ENCODE results near the gene DDX24.

DNA sequence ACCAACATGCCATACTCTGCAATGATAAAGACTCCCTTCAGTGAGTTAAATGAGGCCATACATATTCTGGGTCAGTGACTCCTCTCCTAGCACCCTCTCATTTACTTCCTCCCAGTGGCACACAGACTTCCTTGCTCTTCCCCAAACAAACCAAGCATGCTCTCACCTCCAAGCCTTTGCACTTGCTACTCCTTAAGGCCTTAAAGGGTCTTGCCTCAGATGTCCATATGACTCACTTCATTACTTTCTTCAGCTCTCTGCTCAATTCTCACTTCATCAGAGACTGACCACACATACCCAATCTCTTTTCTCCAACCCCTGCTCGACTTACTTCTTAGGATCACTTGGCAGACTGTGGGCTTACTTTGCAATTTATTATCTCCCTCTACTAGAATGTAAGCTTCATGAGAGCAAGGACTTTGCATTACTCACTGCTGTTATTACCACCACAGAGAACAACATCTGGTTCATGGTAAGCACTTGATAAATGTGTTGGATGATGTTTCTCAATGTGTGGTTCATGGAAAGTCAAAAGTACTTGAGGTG is 22.8 kb downstream of the DDX24 start:
- TF ChIP-seq ATF7 (IDR thresholded peaks at IDR 0.05) (no peak), CTCF (IDR thresholded peaks at IDR 0.05 in 2 of 3, conservative IDR thresholded peaks at IDR 0.05 in 1 of 3; ENCODE audit: insufficient read depth in 2 of 3, low read depth in 1 of 3, low read length in 3 of 3) (no peak), NR3C1 (CRISPR knock-in tag; IDR thresholded peaks at IDR 0.05) (no peak), MYC (IDR thresholded peaks at IDR 0.05; ENCODE audit: low read depth, low read length) (no peak), MYC (CRISPR knock-in tag; IDR thresholded peaks at IDR 0.05; ENCODE audit: borderline replicate concordance, low read depth) (no peak), CHD1 (IDR thresholded peaks at IDR 0.05; ENCODE audit: low read length) (no peak), ZNF274 (IDR thresholded peaks at IDR 0.05; ENCODE audit: borderline replicate concordance, low read depth, low read length) (no peak), CEBPB (tag; IDR thresholded peaks at IDR 0.05) (no peak), BHLHE40 (IDR thresholded peaks at IDR 0.05; ENCODE audit: low read length) (no peak), RAD21 (CRISPR knock-in tag; conservative IDR thresholded peaks at IDR 0.05 in 1 of 2, IDR thresholded peaks at IDR 0.05 in 1 of 2) (no peak), ZEB2 (IDR thresholded peaks at IDR 0.05) (no peak), POLR2AphosphoS5 (IDR thresholded peaks at IDR 0.05; ENCODE audit: control insufficient read depth, insufficient read depth, low read depth, low read length) (no peak), ZFX (CRISPR knock-in tag; IDR thresholded peaks at IDR 0.05) (no peak)
